Endothelial cell (in vitro differentiated cells): Measurements from ENCODE around the gene SYT7. TPM values are rescaled to one million over a fixed set of nuclear protein-coding genes. Genes with fewer than 3 reads are reported as not detected.
A peak's percentile ranks its signal among the peaks of the same experiment; 100 is the strongest.
"Not testable (repeated sequence)": the region's sequence is repeated elsewhere in the genome, so short reads cannot be mapped to it uniquely, and the experiment has no call there.

Experiments used
- DNase-seq: peaks from one replicate; pipeline ENCODE4 v3.0.0; 2021; ENCODE audit warnings: low spot score
- H3K27ac Mint-ChIP-seq: one replicate; pipeline ENCODE4 v1.8.0; 2021; ENCODE audit warnings: mixed read lengths, inconsistent platforms; ENCODE audit not compliant: unreplicated experiment
- H3K27me3 Mint-ChIP-seq: one replicate; pipeline ENCODE4 v1.8.0; 2021; ENCODE audit warnings: mild to moderate bottlenecking, moderate library complexity, mixed read lengths, inconsistent platforms; ENCODE audit not compliant: unreplicated experiment
- H3K36me3 Mint-ChIP-seq: one replicate; pipeline ENCODE4 v1.8.0; 2021; ENCODE audit warnings: mild to moderate bottlenecking, low read depth, mixed read lengths, inconsistent platforms; ENCODE audit not compliant: unreplicated experiment
- H3K4me1 Mint-ChIP-seq: one replicate; pipeline ENCODE4 v1.8.0; 2021; ENCODE audit warnings: mild to moderate bottlenecking, mixed read lengths, inconsistent platforms; ENCODE audit not compliant: unreplicated experiment
- H3K4me3 Mint-ChIP-seq: one replicate; pipeline ENCODE4 v1.8.0; 2021; ENCODE audit warnings: mild to moderate bottlenecking, mixed read lengths, inconsistent platforms; ENCODE audit not compliant: unreplicated experiment
- H3K9me3 Mint-ChIP-seq: one replicate; pipeline ENCODE4 v1.8.0; 2021; ENCODE audit warnings: mixed read lengths, inconsistent platforms; ENCODE audit not compliant: unreplicated experiment
- total RNA-seq: library from RNA; stranded (reverse); fragmentation: NEBNext Ultra II Directional; extraction: Animal tissue kit (Norgen Biotek cat#: 25700); gene quantifications from one replicate; pipeline ENCODE4 v1.2.1, GENCODE V29; 2021; ENCODE audit not compliant: unreplicated experiment
- TF ChIP-seq, protein P1 (sequence below): fragments of 200-600 bp; sonication (generic); IDR thresholded peaks from one replicate; pipeline ENCODE4 v1.5.0; 2021; ENCODE audit warnings: antibody characterized with exemption; ENCODE audit not compliant: unreplicated experiment

Gene SYT7
- total RNA-seq, 1 donor from 2014 or later: 9.7 TPM

DNA sequence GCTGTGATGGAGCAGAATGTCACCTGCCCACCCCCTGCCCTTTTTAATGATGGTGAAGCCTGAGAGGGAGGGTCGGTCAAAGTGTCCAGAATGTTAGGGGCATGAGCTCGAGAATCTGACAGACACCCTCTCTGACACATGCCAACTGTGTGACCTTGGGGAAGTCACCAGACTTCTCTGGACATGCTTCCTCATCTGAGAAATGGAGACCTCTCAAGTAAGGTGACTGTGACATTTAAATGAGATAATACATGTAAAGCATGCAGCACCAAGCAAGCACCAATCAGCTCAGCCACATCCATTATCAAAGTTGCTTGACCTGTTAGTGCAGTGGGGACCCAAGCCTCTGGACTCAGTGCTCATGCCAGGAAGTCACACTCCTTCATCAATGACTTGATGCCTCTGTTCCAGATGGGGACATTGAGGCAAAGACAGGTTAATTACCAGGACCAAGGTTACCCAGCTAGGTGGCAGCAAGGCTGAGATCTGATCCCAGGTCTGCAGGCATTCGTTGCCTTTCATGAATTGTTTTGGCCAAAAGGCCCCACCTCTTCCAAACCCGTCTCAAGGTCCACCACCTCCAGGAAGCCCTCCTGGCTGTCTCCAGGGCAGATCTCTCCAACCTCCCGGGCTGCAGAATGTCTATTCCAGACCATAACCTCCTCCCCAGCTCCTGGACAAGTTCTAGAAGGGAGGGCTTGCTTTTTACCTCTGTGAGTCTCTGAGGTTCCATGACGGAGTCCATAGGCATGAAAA, 38.8 kb upstream of the SYT7 start:
- Mint-ChIP-seq H3K27me3 (peaks cover 11% of the 10 kb centered on the region), H3K4me1 (no peaks in the 10 kb centered on the region), H3K9me3 (no peaks in the 10 kb centered on the region), H3K4me3 (no peak overlapping the region), H3K27ac (no peak overlapping the region), H3K36me3 (no peaks in the 10 kb centered on the region)
- DNase-seq: no peak
- TF ChIP-seq, protein P1, sequence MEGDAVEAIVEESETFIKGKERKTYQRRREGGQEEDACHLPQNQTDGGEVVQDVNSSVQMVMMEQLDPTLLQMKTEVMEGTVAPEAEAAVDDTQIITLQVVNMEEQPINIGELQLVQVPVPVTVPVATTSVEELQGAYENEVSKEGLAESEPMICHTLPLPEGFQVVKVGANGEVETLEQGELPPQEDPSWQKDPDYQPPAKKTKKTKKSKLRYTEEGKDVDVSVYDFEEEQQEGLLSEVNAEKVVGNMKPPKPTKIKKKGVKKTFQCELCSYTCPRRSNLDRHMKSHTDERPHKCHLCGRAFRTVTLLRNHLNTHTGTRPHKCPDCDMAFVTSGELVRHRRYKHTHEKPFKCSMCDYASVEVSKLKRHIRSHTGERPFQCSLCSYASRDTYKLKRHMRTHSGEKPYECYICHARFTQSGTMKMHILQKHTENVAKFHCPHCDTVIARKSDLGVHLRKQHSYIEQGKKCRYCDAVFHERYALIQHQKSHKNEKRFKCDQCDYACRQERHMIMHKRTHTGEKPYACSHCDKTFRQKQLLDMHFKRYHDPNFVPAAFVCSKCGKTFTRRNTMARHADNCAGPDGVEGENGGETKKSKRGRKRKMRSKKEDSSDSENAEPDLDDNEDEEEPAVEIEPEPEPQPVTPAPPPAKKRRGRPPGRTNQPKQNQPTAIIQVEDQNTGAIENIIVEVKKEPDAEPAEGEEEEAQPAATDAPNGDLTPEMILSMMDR: no peak

DNA sequence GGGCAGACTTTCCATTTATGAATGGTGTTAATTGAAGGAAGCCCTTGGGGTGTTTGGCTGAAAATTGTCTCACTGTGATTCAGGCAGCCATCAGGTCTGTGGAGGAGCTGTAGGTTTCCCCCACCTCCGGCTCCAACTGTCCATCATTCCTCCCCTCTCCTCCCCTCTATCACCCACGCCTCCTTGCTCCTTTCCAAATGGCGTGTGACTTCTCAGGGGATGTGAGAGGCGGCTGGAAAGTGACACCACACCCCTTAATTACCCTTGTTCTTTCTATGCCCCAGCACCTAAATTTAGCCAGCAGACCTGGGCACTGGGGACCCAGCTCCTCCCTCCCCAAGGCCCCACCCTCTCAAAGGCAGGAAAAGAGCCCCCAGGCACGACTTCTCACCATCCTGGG, 38.1 kb upstream of the SYT7 start:
- no peak for DNase-seq
- Mint-ChIP-seq H3K27ac (no peak overlapping the region), H3K9me3 (no peaks in the 10 kb centered on the region), H3K4me3 (no peak overlapping the region), H3K4me1 (no peaks in the 10 kb centered on the region), H3K27me3 (peaks cover 11% of the 10 kb centered on the region), H3K36me3 (no peaks in the 10 kb centered on the region)
- TF ChIP-seq, protein P1: no peak

DNA sequence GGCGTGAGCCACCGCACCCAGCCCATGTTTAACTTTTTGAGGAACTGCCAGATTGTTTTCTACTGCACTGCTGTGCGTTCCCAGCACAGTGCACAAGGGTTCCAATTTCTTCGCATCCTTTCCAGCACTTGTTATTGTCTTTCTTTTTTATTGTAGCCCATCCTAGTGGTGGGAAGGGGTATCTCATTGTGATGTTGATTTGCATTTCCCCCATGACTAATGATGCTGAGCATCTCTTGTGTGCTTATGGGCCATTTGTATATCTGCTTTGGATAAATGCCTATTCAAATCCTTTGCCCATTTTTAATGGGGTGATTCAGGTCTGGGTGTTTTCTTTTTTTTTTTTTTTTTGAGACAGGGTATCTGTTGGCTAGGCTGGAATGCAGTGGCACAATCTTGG, 36.6 kb upstream of the SYT7 start:
- TF ChIP-seq, protein P1: peak; percentile 57
- Mint-ChIP-seq H3K9me3 (no peaks in the 10 kb centered on the region), H3K4me3 (no peak overlapping the region)

DNA sequence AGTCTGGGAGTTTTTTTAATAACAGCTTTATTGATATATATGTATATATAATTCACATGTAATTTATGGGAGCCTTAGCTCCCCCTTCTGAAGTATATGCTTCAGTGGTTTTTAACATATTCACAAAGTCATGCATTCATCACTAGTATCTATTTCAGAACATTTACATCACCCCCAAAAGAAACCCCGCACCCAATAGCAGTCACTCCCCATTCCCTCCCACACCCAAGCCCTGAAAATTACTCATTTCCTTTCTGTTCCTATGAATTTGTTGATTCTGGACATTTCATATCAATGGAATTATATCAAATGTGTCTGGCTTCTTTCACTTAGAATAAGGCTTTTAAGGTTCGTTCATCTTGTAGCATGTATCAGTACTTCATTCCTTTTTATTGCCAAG, 35.6 kb upstream of the SYT7 start:
- no peak overlapping the region for H3K27ac Mint-ChIP-seq
- DNase-seq: no peak
- H3K36me3 Mint-ChIP-seq: no peaks in the 10 kb centered on the region
- TF ChIP-seq, protein P1: no peak
- H3K27me3 Mint-ChIP-seq: peaks cover 8% of the 10 kb centered on the region
- H3K4me1 Mint-ChIP-seq: no peaks in the 10 kb centered on the region
- no peak overlapping the region for H3K4me3 Mint-ChIP-seq
- H3K9me3 Mint-ChIP-seq: no peaks in the 10 kb centered on the region

More for the DNA sequence above, 36.6 kb upstream of the SYT7 start:
- Mint-ChIP-seq H3K36me3 (no peaks in the 10 kb centered on the region), H3K4me1 (no peaks in the 10 kb centered on the region), H3K27me3 (peaks cover 8% of the 10 kb centered on the region), H3K27ac (no peak overlapping the region)
- DNase-seq: no peak

DNA sequence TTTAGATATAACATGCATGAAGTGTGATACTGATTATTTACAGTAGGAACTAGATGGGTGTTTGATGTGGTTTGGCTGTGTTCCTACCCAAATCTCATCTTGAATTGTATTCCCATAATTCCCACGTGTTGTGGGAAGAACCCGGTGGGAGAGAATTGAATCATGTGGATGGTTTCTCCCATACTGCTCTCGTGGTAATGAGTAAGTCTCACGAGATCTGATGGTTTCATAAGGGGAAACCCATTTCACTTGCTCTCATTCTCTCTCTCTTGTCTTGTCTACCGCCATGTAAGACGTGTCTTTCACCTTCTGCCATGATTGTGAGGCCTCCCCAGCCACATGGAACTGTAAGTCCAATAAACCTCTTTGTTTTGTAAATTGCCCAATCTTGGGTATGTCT, 33.9 kb upstream of the SYT7 start:
- DNase-seq, H3K9me3 Mint-ChIP-seq, H3K4me3 Mint-ChIP-seq, H3K27me3 Mint-ChIP-seq, H3K4me1 Mint-ChIP-seq, H3K27ac Mint-ChIP-seq, H3K36me3 Mint-ChIP-seq: not testable (repeated sequence)
